BLaER1 treated with 17β-estradiol and CSF1 and Interleukin-3, amounts not matched to agents 10 nM and 100 nM (cell line): ENCODE data around the gene AMER2.

Experiments used
- H3K27ac ChIP-seq, 11 experiments: shearing (Covaris generic); formaldehyde crosslinking; 2 replicates each; pipeline ENCODE4 v1.8.1; 2022
- H3K27me3 ChIP-seq, 11 experiments: shearing (Covaris generic); formaldehyde crosslinking; 2 replicates each; pipeline ENCODE4 v1.8.1; 2022
- H3K36me3 ChIP-seq, 11 experiments: shearing (Covaris generic); formaldehyde crosslinking; 2 replicates each; pipeline ENCODE4 v1.8.1; 2022
- H3K4me1 ChIP-seq, 10 experiments: shearing (Covaris generic); formaldehyde crosslinking; 2 replicates each; pipeline ENCODE4 v1.8.1; 2022
- H3K4me2 ChIP-seq, 11 experiments: shearing (Covaris generic); formaldehyde crosslinking; 2 replicates each; pipeline ENCODE4 v1.8.1; 2022
- H3K4me3 ChIP-seq, 10 experiments: shearing (Covaris generic); formaldehyde crosslinking; 2 replicates each; pipeline ENCODE4 v1.8.1; 2022
- H3K9ac ChIP-seq, 11 experiments: shearing (Covaris generic); formaldehyde crosslinking; 2 replicates each; pipeline ENCODE4 v1.8.1; 2022
- H3K9me3 ChIP-seq, 11 experiments: shearing (Covaris generic); formaldehyde crosslinking; replicated peaks in 1 of 11; 2 replicates each; pipeline ENCODE4 v1.8.1; 2022
- H4K20me1 ChIP-seq, 11 experiments: shearing (Covaris generic); formaldehyde crosslinking; 2 replicates each; pipeline ENCODE4 v1.8.1; 2022
- Cebpa-rat ChIP-seq, 11 experiments: shearing (Covaris generic); IDR thresholded peaks; 2 replicates each; pipeline ENCODE4 v1.8.1; 2022

The AMER2 gene, protein sequence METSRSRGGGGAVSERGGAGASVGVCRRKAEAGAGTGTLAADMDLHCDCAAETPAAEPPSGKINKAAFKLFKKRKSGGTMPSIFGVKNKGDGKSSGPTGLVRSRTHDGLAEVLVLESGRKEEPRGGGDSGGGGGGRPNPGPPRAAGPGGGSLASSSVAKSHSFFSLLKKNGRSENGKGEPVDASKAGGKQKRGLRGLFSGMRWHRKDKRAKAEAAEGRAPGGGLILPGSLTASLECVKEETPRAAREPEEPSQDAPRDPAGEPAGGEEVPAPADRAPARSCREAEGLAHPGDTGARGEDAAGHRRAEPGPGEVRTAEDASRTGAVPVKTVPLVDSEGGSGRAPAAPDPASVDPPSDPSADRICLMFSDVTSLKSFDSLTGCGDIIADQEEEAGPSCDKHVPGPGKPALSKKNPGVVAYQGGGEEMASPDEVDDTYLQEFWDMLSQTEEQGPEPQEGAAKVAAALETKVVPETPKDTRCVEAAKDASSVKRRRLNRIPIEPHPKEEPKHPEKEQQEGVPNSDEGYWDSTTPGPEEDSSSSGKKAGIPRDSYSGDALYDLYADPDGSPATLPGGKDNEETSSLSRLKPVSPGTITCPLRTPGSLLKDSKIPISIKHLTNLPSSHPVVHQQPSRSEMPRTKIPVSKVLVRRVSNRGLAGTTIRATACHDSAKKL

DNA sequence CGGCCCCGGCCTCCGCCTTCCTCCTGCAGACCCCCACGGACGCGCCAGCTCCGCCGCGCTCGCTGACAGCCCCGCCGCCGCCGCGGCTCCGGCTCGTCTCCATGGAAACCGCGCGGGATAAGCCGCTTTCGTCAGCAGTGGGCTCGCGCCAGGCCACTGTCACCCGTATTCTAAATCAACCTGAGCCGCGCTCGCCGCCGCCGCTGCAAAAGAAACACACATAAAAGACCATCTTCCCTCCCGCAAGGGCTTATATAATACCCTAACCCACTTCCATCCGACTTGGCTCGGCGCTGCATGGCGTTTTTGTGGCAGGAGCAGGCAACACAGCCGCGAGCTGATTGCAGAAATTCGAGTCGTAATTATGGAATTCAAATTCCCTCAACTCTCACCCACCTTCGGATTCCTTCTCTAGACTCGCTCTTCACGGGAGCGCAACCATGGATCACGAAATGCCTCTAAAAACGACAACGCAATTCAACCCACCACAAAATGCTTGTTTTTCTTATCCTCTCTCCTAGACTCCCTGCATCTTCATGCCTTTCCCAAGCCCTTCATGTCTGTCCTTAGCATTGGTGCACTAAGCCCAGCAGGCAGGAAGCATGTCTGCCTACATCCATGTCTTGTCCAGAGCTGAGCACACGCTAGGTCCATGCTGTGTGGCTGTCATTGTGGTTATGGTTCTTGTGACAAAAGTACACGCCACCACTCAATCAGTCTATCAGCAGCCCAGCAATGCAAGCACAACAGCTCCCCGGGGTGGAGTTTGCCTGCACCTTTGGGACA lies at the start of gene AMER2:
Gene AMER2 (minus strand): TSS at position 772 of the 786 bp plus-strand sequence. CDS start 669 bp downstream, at position 103.
- Histone ChIP-seq H3K9ac (0 out of 22 replicates have a peak within 1 kb of the TSS, but pooled peaks of 2 of the 11 experiments have one; percentile 16 to 19), H3K27me3 (peaks cover 38 to 58% (median 55%) of the 10 kb centered on the region in 11 experiments), H3K4me2 (peak within 1 kb of the TSS; percentile 69 to 88 (median 81)), H3K27ac (no peak within 1 kb of the TSS), H3K4me3 (peak within 1 kb of the TSS; percentile 47 to 67 (median 58)), H3K9me3 (peaks cover 47 to 64% (median 52%) of the 10 kb centered on the region in 11 experiments), H3K4me1 (peaks cover 0 to 10% (median 0%) of the 10 kb centered on the region in 10 experiments; a peak in 5 of 20 replicates), H3K36me3 (peaks cover 0 to 4% (median 0%) of the 10 kb centered on the region in 11 experiments; a peak in 1 of 22 replicates), H4K20me1 (no peaks in the 10 kb centered on the region)
- TF ChIP-seq Cebpa-rat (IDR thresholded peaks at IDR 0.05): no peak

DNA sequence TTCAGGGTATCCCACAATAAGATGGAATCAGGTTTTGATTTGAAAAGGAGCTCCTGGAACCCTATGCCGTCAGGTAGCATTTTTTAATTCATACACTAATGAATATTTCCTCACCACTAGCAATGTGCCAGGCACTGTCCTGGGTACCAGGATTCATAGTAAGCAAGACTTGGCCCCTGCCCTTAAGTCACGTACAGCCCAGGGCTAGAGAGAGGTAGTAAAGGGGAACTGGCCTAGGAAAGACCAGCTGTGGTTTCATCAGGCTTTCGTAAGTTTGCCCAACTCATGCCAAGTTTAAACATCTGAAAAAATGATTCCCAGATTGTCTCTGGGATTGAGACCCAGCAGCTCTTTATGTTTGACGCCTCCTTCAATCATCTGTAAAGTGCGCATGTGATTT lies 45.9 kb upstream of the AMER2 start:
- TF ChIP-seq Cebpa-rat (IDR thresholded peaks at IDR 0.05): peak in 4 of 11 experiments; percentile 15 to 46 (median 34); a peak in 2 of 22 replicates
- no peak overlapping the region for H3K9ac ChIP-seq
- peak overlapping the region in 8 of 11 experiments; percentile 16 to 85 (median 70); a peak in 13 of 22 replicates for H3K4me2 ChIP-seq
- peak overlapping the region in 5 of 11 experiments; percentile 0 to 53 (median 36); a peak in 7 of 22 replicates for H3K27ac ChIP-seq
- H4K20me1 ChIP-seq: no peaks in the 10 kb centered on the region
- H3K36me3 ChIP-seq: no peaks in the 10 kb centered on the region
- no peak overlapping the region for H3K4me3 ChIP-seq
- no peaks in the 10 kb centered on the region for H3K27me3 ChIP-seq
- H3K4me1 ChIP-seq: peaks cover 12 to 57% (median 38%) of the 10 kb centered on the region in 10 experiments
- H3K9me3 ChIP-seq: no peaks in the 10 kb centered on the region

DNA sequence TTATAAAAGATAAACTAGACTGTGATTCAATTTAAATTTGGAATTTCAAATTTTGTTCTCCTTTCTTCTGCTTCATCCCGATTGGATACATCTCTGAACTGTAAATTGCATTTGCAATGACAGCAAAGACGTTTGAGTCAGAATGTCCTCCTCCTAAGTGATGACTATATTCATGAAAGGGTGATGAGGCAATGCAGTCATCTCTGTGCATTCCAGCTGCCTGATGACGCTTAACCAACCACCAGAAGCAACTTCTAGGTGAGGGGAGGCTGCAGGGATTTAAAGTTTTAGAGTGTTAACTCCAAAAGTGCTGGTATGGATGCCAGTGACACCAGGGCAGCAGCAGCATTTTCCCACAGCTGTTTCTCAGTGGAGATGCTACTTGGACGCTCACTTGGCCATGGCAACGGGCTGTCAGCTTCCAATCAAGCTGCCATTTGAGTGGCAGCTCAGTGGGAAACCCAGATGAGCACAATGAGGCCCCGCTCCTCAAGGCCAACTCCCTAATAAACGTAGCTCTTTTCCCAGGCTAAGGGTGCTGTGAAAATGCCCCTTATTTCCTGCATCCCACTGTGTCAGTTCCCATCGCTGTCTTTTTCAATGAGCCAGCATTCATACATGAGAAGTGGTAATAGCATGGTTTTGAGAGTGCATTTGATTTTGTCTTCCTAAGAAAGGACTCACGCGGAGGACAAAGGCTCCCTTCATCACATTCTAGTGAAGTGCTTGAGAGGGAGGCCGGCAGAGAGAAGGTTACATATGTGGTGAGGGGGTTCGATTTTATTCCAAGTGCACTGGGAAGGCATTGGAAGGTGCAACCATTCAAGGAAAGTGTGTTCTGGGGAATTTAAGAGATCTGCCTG lies 45.2 kb upstream of the AMER2 start:
- Histone ChIP-seq H4K20me1 (no peaks in the 10 kb centered on the region), H3K4me1 (peaks cover 12 to 57% (median 38%) of the 10 kb centered on the region in 10 experiments), H3K9me3 (no peaks in the 10 kb centered on the region), H3K27me3 (no peaks in the 10 kb centered on the region), H3K36me3 (no peaks in the 10 kb centered on the region), H3K4me3 (no peak overlapping the region), H3K27ac (peak overlapping the region in 3 of 11 experiments; percentile 36 to 53 (median 44); a peak in 4 of 22 replicates), H3K4me2 (peak overlapping the region in 7 of 11 experiments; percentile 48 to 85 (median 71); a peak in 13 of 22 replicates), H3K9ac (no peak overlapping the region)
- TF ChIP-seq Cebpa-rat (IDR thresholded peaks at IDR 0.05): no peak

DNA sequence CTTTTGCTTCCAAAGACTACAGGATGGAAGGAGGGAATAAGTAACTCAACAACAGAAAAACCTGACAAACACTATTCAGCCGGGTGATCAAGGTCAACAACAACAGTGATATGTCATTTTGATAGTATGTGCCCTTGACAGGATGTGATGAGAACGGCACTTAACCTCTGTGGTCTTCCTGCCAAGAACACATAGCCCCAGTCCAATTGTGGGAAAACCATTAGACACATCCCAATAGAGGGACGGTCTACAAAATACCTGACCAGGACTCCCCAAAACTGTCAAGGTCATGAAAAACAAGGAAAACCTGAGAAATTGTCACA lies 43.1 kb upstream of the AMER2 start:
- TF ChIP-seq Cebpa-rat (IDR thresholded peaks at IDR 0.05): no peak
- H3K4me1 ChIP-seq: peaks cover 11 to 46% (median 31%) of the 10 kb centered on the region in 10 experiments

DNA sequence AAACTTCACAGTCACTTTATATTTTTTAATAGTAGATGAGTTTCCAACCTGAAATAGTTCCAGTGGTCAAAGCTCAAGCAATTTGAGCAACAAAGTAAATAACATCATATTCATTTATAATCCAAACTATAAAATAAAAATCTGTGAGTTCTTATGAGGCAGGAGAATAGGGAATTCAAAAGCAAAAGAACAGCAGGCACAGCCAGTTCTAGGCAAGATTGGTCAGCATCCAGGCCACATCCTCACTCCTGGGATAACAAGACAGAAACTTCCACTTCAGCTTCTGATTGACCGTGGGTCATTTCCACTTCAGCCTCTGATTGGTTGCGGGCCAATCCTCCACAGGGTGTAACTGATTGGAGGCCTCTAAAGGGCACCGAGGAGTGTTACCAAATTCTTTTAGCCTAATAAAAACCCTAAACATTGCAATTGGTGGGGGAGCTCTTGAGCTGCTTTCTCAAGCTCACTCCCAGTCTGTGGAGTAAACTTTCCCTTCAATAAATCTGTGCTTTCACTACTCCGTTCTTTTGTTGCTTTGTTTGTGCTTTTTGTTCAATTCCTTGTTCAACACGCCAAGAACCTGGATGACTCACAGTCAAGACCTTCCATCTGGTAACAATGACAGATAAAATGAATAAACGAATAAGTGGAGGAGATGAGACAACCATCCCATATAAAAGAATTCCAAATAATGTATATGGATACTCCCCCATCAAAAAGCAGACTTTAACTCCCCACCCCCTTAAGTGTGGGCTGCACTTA lies 42.6 kb upstream of the AMER2 start:
- Histone ChIP-seq H3K27me3 (no peaks in the 10 kb centered on the region), H3K9me3 (no peaks in the 10 kb centered on the region), H3K4me1 (peaks cover 6 to 41% (median 26%) of the 10 kb centered on the region in 10 experiments), H3K4me3 (no peak overlapping the region), H3K36me3 (no peaks in the 10 kb centered on the region), H4K20me1 (no peaks in the 10 kb centered on the region), H3K4me2 (no peak overlapping the region; a peak in 2 of 22 replicates), H3K27ac (no peak overlapping the region), H3K9ac (no peak overlapping the region)
- TF ChIP-seq Cebpa-rat (IDR thresholded peaks at IDR 0.05): no peak

More for the DNA sequence above, 43.1 kb upstream of the AMER2 start:
- H3K36me3 ChIP-seq: no peaks in the 10 kb centered on the region
- no peak overlapping the region for H3K27ac ChIP-seq
- H3K4me3 ChIP-seq: no peak overlapping the region
- no peak overlapping the region for H3K9ac ChIP-seq
- H3K27me3 ChIP-seq: no peaks in the 10 kb centered on the region
- H3K9me3 ChIP-seq: no peaks in the 10 kb centered on the region
- no peaks in the 10 kb centered on the region for H4K20me1 ChIP-seq
- H3K4me2 ChIP-seq: no peak overlapping the region; a peak in 2 of 22 replicates

DNA sequence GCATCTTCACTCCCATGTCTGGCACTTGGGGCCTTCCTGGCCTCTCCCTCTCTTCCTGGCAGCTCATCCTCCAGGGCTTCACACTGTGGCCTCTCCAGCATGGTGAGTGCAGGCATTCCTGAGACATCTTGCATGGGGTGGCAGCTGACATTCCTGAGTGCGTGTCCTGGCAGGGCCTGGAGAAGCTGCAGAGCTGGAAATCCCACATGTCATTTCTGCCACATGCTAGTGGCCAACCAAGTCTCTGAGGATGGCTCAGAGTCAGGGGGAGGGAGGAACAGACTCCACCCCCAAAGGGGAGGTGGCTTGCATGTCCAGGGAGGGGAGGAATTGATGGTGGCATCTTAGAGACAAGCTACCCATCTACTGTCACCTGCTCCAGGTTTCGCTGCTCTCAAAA lies 41.6 kb upstream of the AMER2 start:
- Histone ChIP-seq H3K4me3 (no peak overlapping the region), H3K9ac (no peak overlapping the region), H3K4me2 (no peak overlapping the region), H3K9me3 (no peaks in the 10 kb centered on the region), H3K4me1 (peaks cover 0 to 31% (median 16%) of the 10 kb centered on the region in 10 experiments; a peak in 13 of 20 replicates), H3K27me3 (no peaks in the 10 kb centered on the region), H3K27ac (no peak overlapping the region), H3K36me3 (no peaks in the 10 kb centered on the region), H4K20me1 (no peaks in the 10 kb centered on the region)
- no peak for TF ChIP-seq Cebpa-rat (IDR thresholded peaks at IDR 0.05)

DNA sequence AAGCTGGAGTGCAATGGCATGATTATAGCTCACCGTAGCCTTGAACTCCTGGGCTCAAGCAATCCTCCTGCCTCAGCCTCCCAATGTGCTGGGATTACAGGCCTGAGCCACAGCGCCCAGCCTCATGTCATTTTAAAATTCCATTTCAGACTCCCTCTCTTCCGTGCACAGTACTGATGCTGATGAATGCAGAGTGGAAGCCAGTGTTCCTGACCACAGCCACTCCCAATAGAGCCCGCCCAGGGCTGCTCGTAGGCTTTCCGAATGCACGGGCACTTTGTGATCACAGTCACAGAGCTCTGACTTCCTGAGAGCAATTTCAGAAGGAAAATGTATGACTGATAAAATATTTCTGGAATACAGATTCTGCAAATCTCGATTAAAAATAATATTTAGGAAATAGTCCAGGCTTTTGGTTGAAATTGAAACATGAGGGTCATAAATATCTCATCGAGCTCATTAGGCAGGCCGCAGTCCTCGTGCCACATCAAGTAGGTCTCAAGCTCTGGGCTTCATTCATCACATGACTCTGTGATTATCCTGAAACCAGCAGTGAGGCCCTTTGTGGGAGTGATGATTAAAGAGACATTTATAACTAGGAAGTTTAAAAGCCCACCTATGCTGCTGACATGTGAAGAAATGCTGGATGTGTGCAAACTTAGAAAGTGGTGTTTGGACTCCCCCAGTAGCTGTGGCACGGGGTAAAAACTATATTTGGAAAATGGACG lies 38.9 kb upstream of the AMER2 start:
- Histone ChIP-seq H3K4me2 (no peak overlapping the region), H3K9me3 (no peaks in the 10 kb centered on the region), H4K20me1 (no peaks in the 10 kb centered on the region), H3K4me3 (no peak overlapping the region), H3K36me3 (no peaks in the 10 kb centered on the region), H3K4me1 (peaks cover 0 to 16% (median 0%) of the 10 kb centered on the region in 10 experiments; a peak in 7 of 20 replicates), H3K9ac (no peak overlapping the region), H3K27me3 (no peaks in the 10 kb centered on the region), H3K27ac (no peak overlapping the region)
- no peak for TF ChIP-seq Cebpa-rat (IDR thresholded peaks at IDR 0.05)
